DND-41 (cell line): ENCODE results near the gene SMIM14.

Experiments
- ATAC-seq: fragments of 200-7000 bp; cut with Tn5 transposase; 3 replicates; pipeline ENCODE4 v1.9.1; 2021; ENCODE audit warnings: low read depth; ENCODE audit not compliant: insufficient read depth
- DNase-seq: peaks from one replicate; pipeline ENCODE4 v3.0.0-alpha.2; 2020
- H2AFZ ChIP-seq: 2 replicates; pipeline ENCODE4 v1.6.0; 2012; ENCODE audit warnings: low read depth, low read length
- H3K27ac ChIP-seq: 2 replicates; pipeline ENCODE4 v1.5.1; 2012; ENCODE audit warnings: low read length, inconsistent platforms
- H3K27me3 ChIP-seq: fragments of 200-600 bp; sonication (generic); 2 replicates; pipeline ENCODE4 v1.6.0; 2012; ENCODE audit warnings: low read length, mild to moderate bottlenecking, inconsistent platforms; ENCODE audit not compliant: insufficient read depth, poor library complexity
- H3K36me3 ChIP-seq: 2 replicates; pipeline ENCODE4 v1.5.1; 2012; ENCODE audit warnings: low read length, inconsistent platforms; ENCODE audit not compliant: insufficient read depth
- H3K4me1 ChIP-seq: 2 replicates; pipeline ENCODE4 v1.5.1; 2012; ENCODE audit warnings: mild to moderate bottlenecking, low read length; ENCODE audit not compliant: insufficient read depth
- H3K4me2 ChIP-seq: 2 replicates; pipeline ENCODE4 v1.6.0; 2012; ENCODE audit warnings: mild to moderate bottlenecking, moderate library complexity, low read length, inconsistent platforms; ENCODE audit not compliant: insufficient read depth
- H3K4me3 ChIP-seq, 2 experiments: fragments of 200-600 bp in 1 of 2; shearing (Covaris generic) in 1 of 2; 2 replicates each; pipeline ENCODE4 v1.5.1; 2012 to 2016; ENCODE audit warnings: inconsistent platforms in 2 of 2, low read length in 2 of 2, mild to moderate bottlenecking in 2 of 2, low read depth in 1 of 2, moderate library complexity in 1 of 2
- H3K79me2 ChIP-seq: 2 replicates; pipeline ENCODE4 v1.6.0; 2012; ENCODE audit warnings: low read length, inconsistent platforms; ENCODE audit not compliant: insufficient read depth
- H3K9ac ChIP-seq: 2 replicates; pipeline ENCODE4 v1.6.0; 2012; ENCODE audit warnings: low read depth, mild to moderate bottlenecking, inconsistent platforms, low read length, moderate library complexity
- H3K9me3 ChIP-seq: 2 replicates; pipeline ENCODE4 v1.5.1; 2012; ENCODE audit warnings: low read length, moderate library complexity, mild to moderate bottlenecking, inconsistent platforms; ENCODE audit not compliant: insufficient read depth, severe bottlenecking
- H4K20me1 ChIP-seq: 2 replicates; pipeline ENCODE4 v1.6.0; 2012; ENCODE audit warnings: low read length; ENCODE audit not compliant: insufficient read depth
- CTCF ChIP-seq: IDR thresholded peaks from 2 replicates; pipeline ENCODE4 v1.5.1; 2012; ENCODE audit warnings: borderline replicate concordance, low read length, moderate library complexity, mild to moderate bottlenecking; ENCODE audit not compliant: poor library complexity, severe bottlenecking; ENCODE audit errors: extremely low read depth
- EZH2 ChIP-seq: IDR thresholded peaks from 3 replicates; pipeline ENCODE4 v1.6.1; 2012; ENCODE audit warnings: borderline replicate concordance, low read depth, mild to moderate bottlenecking, moderate library complexity, low read length, inconsistent platforms; ENCODE audit not compliant: severe bottlenecking

SMIM14 gene

GRCh38 chr4:39571504-39571903 lies 67.2 kb downstream of the SMIM14 start:
- Histone ChIP-seq H3K4me2 (no peak overlapping the region), H3K27me3 (no peaks in the 10 kb centered on the region), H4K20me1 (no peaks in the 10 kb centered on the region), H3K36me3 (no peaks in the 10 kb centered on the region), H3K9ac (no peak overlapping the region), H3K27ac (no peak overlapping the region), H3K9me3 (no peaks in the 10 kb centered on the region), H3K4me1 (no peaks in the 10 kb centered on the region), H3K79me2 (no peaks in the 10 kb centered on the region), H2AFZ (no peak overlapping the region), H3K4me3 (no peak overlapping the region)
- DNase-seq (no peak), ATAC-seq (no peak)
- TF ChIP-seq CTCF (no peak), EZH2 (no peak)

- Histone ChIP-seq H3K79me2 (no peaks in the 10 kb centered on the region), H3K9me3 (peaks cover under 1% of the 10 kb centered on the region), H2AFZ (no peak overlapping the region), H3K4me2 (no peak overlapping the region), H3K27me3 (no peaks in the 10 kb centered on the region), H3K9ac (no peak overlapping the region), H3K4me1 (no peaks in the 10 kb centered on the region), H3K4me3 (no peak overlapping the region), H4K20me1 (no peaks in the 10 kb centered on the region), H3K27ac (no peak overlapping the region), H3K36me3 (no peaks in the 10 kb centered on the region)
- DNase-seq (no peak), ATAC-seq (no peak)
- TF ChIP-seq CTCF, result no peak
- TF ChIP-seq EZH2, result no peak
Measured at GRCh38 chr4:39571054-39571453, 67.6 kb downstream of the SMIM14 start.

GRCh38 chr4:39569209-39569608 lies 69.5 kb downstream of the SMIM14 start:
- H3K4me2 ChIP-seq, result no peak overlapping the region
- no peak overlapping the region for H3K4me3 ChIP-seq
- H3K27me3 ChIP-seq, result no peaks in the 10 kb centered on the region
- no peak overlapping the region for H3K27ac ChIP-seq
- H4K20me1 ChIP-seq, result no peaks in the 10 kb centered on the region
- no peaks in the 10 kb centered on the region for H3K4me1 ChIP-seq
- H3K36me3 ChIP-seq, result no peaks in the 10 kb centered on the region
- H3K79me2 ChIP-seq, result no peaks in the 10 kb centered on the region
- H3K9ac ChIP-seq, result no peak overlapping the region
- peaks cover 3% of the 10 kb centered on the region for H3K9me3 ChIP-seq
- TF ChIP-seq CTCF (no peak), EZH2 (no peak)
- ATAC-seq, result no peak
- no peak overlapping the region for H2AFZ ChIP-seq
- no peak for DNase-seq

GRCh38 chr4:39568805-39569204 lies 69.9 kb downstream of the SMIM14 start:
- H3K9ac ChIP-seq, result no peak overlapping the region
- DNase-seq, result no peak
- no peak overlapping the region for H3K4me2 ChIP-seq
- no peaks in the 10 kb centered on the region for H3K36me3 ChIP-seq
- H3K4me1 ChIP-seq, result no peaks in the 10 kb centered on the region
- H4K20me1 ChIP-seq, result no peaks in the 10 kb centered on the region
- no peaks in the 10 kb centered on the region for H3K27me3 ChIP-seq
- no peak overlapping the region for H2AFZ ChIP-seq
- ATAC-seq, result no peak
- H3K9me3 ChIP-seq, result peaks cover 3% of the 10 kb centered on the region
- no peak overlapping the region for H3K27ac ChIP-seq
- TF ChIP-seq EZH2 (no peak), CTCF (no peak)
- H3K4me3 ChIP-seq, result no peak overlapping the region
- H3K79me2 ChIP-seq, result no peaks in the 10 kb centered on the region
